H9 (cell line): Measurements from ENCODE around the gene SELPLG. TPM values are rescaled to one million over a fixed set of nuclear protein-coding genes. Genes with fewer than 3 reads are reported as not detected.
A peak's percentile ranks its signal among the peaks of the same experiment; 100 is the strongest.

Source experiments
- DNase-seq: peaks from one replicate; pipeline ENCODE4 v3.0.0-alpha.2; 2017
- H2AFZ ChIP-seq: one replicate; pipeline ENCODE4 v1.6.1; 2013; ENCODE audit warnings: mild to moderate bottlenecking, low read length, control low read depth, moderate library complexity
- H2AK5ac ChIP-seq: 2 replicates; pipeline ENCODE4 v1.6.1; 2013; ENCODE audit warnings: low read length, control low read depth, mixed read lengths; ENCODE audit not compliant: insufficient read length
- H2BK120ac ChIP-seq: one replicate; pipeline ENCODE4 v1.6.1; 2013; ENCODE audit warnings: low read depth, mild to moderate bottlenecking, low read length, control low read depth, inconsistent platforms; ENCODE audit not compliant: poor library complexity, severe bottlenecking
- H2BK12ac ChIP-seq: 2 replicates; pipeline ENCODE4 v1.6.1; 2013; ENCODE audit warnings: low read length, control low read depth, mixed read lengths, low read depth; ENCODE audit not compliant: insufficient read length
- H2BK15ac ChIP-seq: 2 replicates; pipeline ENCODE4 v1.6.1; 2013; ENCODE audit warnings: low read depth, low read length, control low read depth
- H2BK20ac ChIP-seq: one replicate; pipeline ENCODE4 v1.6.1; 2013; ENCODE audit warnings: low read depth, mild to moderate bottlenecking, low read length, control low read depth, inconsistent platforms; ENCODE audit not compliant: poor library complexity, severe bottlenecking
- H2BK5ac ChIP-seq: 2 replicates; pipeline ENCODE4 v1.6.1; 2013; ENCODE audit warnings: low read length, control low read depth, mixed read lengths; ENCODE audit not compliant: insufficient read length
- H3K14ac ChIP-seq: 2 replicates; pipeline ENCODE4 v1.6.1; 2013; ENCODE audit warnings: low read length, control low read depth; ENCODE audit not compliant: insufficient read depth
- H3K18ac ChIP-seq: 2 replicates; pipeline ENCODE4 v1.6.1; 2013; ENCODE audit warnings: low read depth, mild to moderate bottlenecking, mixed read lengths, low read length, control low read depth; ENCODE audit not compliant: insufficient read length
- H3K23ac ChIP-seq: 2 replicates; pipeline ENCODE4 v1.6.1; 2013; ENCODE audit warnings: low read length, control low read depth, mixed read lengths, low read depth; ENCODE audit not compliant: insufficient read length
- H3K23me2 ChIP-seq: 2 replicates; pipeline ENCODE4 v1.6.1; 2013; ENCODE audit warnings: low read depth, mild to moderate bottlenecking, mixed read lengths, low read length, control low read depth; ENCODE audit not compliant: insufficient read length, poor library complexity, severe bottlenecking
- H3K27ac ChIP-seq: 2 replicates; pipeline ENCODE4 v1.5.1; 2013; ENCODE audit warnings: low read length, control low read depth, mixed read lengths, low read depth; ENCODE audit not compliant: insufficient read length
- H3K27me3 ChIP-seq: 2 replicates; pipeline ENCODE4 v1.6.1; 2013; ENCODE audit warnings: low read length, control low read depth, inconsistent platforms; ENCODE audit not compliant: insufficient read depth
- H3K4ac ChIP-seq: 2 replicates; pipeline ENCODE4 v1.6.1; 2013; ENCODE audit warnings: low read depth, mild to moderate bottlenecking, control low read depth, inconsistent platforms, low read length, moderate library complexity
- H3K4me1 ChIP-seq: 2 replicates; pipeline ENCODE4 v1.6.1; 2013; ENCODE audit warnings: low read length, control low read depth, inconsistent platforms; ENCODE audit not compliant: insufficient read depth
- H3K4me2 ChIP-seq: 2 replicates; pipeline ENCODE4 v1.6.1; 2013; ENCODE audit warnings: low read length, control low read depth, mixed read lengths; ENCODE audit not compliant: insufficient read length, insufficient read depth
- H3K56ac ChIP-seq: 2 replicates; pipeline ENCODE4 v1.6.1; 2013; ENCODE audit warnings: low read depth, mild to moderate bottlenecking, mixed read lengths, low read length, control low read depth; ENCODE audit not compliant: insufficient read length
- H3K79me1 ChIP-seq: 2 replicates; pipeline ENCODE4 v1.6.1; 2013; ENCODE audit warnings: low read depth, mild to moderate bottlenecking, moderate library complexity, low read length, control low read depth, inconsistent platforms; ENCODE audit not compliant: insufficient read depth, poor library complexity, severe bottlenecking
- H3K79me2 ChIP-seq: 2 replicates; pipeline ENCODE4 v1.6.1; 2013; ENCODE audit warnings: low read length, control low read depth, inconsistent platforms; ENCODE audit not compliant: insufficient read depth
- H3K9ac ChIP-seq: 2 replicates; pipeline ENCODE4 v1.6.1; 2013; ENCODE audit warnings: low read length, control low read depth, mixed read lengths; ENCODE audit not compliant: insufficient read length; ENCODE audit errors: extremely low read depth
- H3K9me3 ChIP-seq: one replicate; pipeline ENCODE4 v1.6.1; 2013; ENCODE audit warnings: low read depth, low read length, inconsistent platforms; ENCODE audit not compliant: control insufficient read depth
- H3T11ph ChIP-seq: one replicate; pipeline ENCODE4 v1.6.1; 2013; ENCODE audit warnings: mild to moderate bottlenecking, low read length, control low read depth, inconsistent platforms
- H4K20me1 ChIP-seq: one replicate; pipeline ENCODE4 v1.6.1; 2013; ENCODE audit not compliant: control insufficient read depth, insufficient read length, insufficient read depth
- H4K5ac ChIP-seq: 2 replicates; pipeline ENCODE4 v1.6.1; 2013; ENCODE audit warnings: low read depth, mild to moderate bottlenecking, mixed read lengths, low read length, control low read depth; ENCODE audit not compliant: insufficient read length
- H4K8ac ChIP-seq: replicated peaks from 2 replicates; pipeline ENCODE4 v1.6.1; 2013; ENCODE audit warnings: low read length, control low read depth, mixed read lengths, low read depth; ENCODE audit not compliant: insufficient read length
- H4K91ac ChIP-seq: 2 replicates; pipeline ENCODE4 v1.6.1; 2013; ENCODE audit warnings: low read depth, mild to moderate bottlenecking, moderate library complexity, mixed read lengths, low read length, control low read depth; ENCODE audit not compliant: insufficient read length
- H3K27ac Mint-ChIP-seq, 3 experiments: 2 replicates in 2 of 3; 3 replicates in 1 of 3; pipeline ENCODE4 v1.8.0; 2020 to 2021; ENCODE audit warnings: mixed read lengths in 3 of 3, mild to moderate bottlenecking in 1 of 3, moderate library complexity in 1 of 3
- H3K27me3 Mint-ChIP-seq: 2 replicates; pipeline ENCODE4 v1.8.0; 2021; ENCODE audit warnings: low read depth, mild to moderate bottlenecking, moderate library complexity, mixed read lengths
- H3K36me3 Mint-ChIP-seq, 3 experiments: 2 replicates in 2 of 3; 3 replicates in 1 of 3; pipeline ENCODE4 v1.8.0; 2020 to 2021; ENCODE audit warnings: low read depth in 3 of 3, mixed read lengths in 3 of 3; ENCODE audit not compliant: insufficient read depth in 1 of 3
- H3K4me1 Mint-ChIP-seq, 2 experiments: 2 replicates each; pipeline ENCODE4 v1.8.0; 2020; ENCODE audit warnings: mixed read lengths in 2 of 2
- H3K4me3 Mint-ChIP-seq, 2 experiments: 2 replicates in 1 of 2; 3 replicates in 1 of 2; pipeline ENCODE4 v1.8.0; 2020 to 2021; ENCODE audit warnings: mild to moderate bottlenecking in 2 of 2, mixed read lengths in 2 of 2, moderate library complexity in 1 of 2
- H3K9me3 Mint-ChIP-seq, 2 experiments: 2 replicates in 1 of 2; 3 replicates in 1 of 2; pipeline ENCODE4 v1.8.0; 2020; ENCODE audit warnings: mild to moderate bottlenecking in 2 of 2, mixed read lengths in 2 of 2, moderate library complexity in 1 of 2
- CTCF ChIP-seq: fragments of 200-600 bp; sonication (generic); conservative IDR thresholded peaks from 3 replicates; pipeline ENCODE4 v1.8.0; 2021; ENCODE audit warnings: antibody characterized with exemption, mild to moderate bottlenecking
- WGBS: extraction: QIAGEN DNeasy Blood & Tissue Kit; methylation state at CpG from one replicate; pipeline ENCODE4 v1.1.7; 2013; ENCODE audit warnings: missing lambda C conversion rate, low lambda C conversion rate, mixed read lengths; ENCODE audit not compliant: insufficient read length; ENCODE audit errors: extremely low coverage; 5-methylcytosine and 5-hydroxymethylcytosine counted together
- total RNA-seq: library from RNA; stranded (reverse); gene quantifications from 2 replicates; pipeline ENCODE4 v1.2.1, GENCODE V29; 2021

SELPLG gene
- total RNA-seq, 1 experiment from 2014 or later = 0.15 TPM

- no peaks in the 10 kb centered on the region for H3K4me1 ChIP-seq
- no peak for TF ChIP-seq CTCF
Observed at GRCh38 chr12:108589028-108589839, 44.5 kb downstream of the SELPLG start.

More at GRCh38 chr12:108589028-108589839, 44.5 kb downstream of the SELPLG start:
- no peak overlapping the region for H2AFZ ChIP-seq
- H3K4me1 Mint-ChIP-seq = peaks cover 12 to 27% of the 10 kb centered on the region in 2 experiments
- H2BK12ac ChIP-seq = no peak overlapping the region
- H3K4me2 ChIP-seq = no peak overlapping the region
- H3K23ac ChIP-seq = no peak overlapping the region
- no peak overlapping the region for H3K4ac ChIP-seq
- no peaks in the 10 kb centered on the region for H3K79me1 ChIP-seq
- WGBS = no CpG with 5 or more reads among the region's 15 CpGs
- H3T11ph ChIP-seq = no peak overlapping the region
- no peak overlapping the region for H2BK15ac ChIP-seq
- peak overlapping the region; percentile 53 to 82 (median 79); a peak in 5 of 7 replicates for H3K27ac Mint-ChIP-seq
- no peak for DNase-seq
- no peak overlapping the region for H3K9ac ChIP-seq
- H2AK5ac ChIP-seq = no peak overlapping the region
- no peak overlapping the region for H3K18ac ChIP-seq
- H3K9me3 Mint-ChIP-seq = no peaks in the 10 kb centered on the region
- H3K9me3 ChIP-seq = no peaks in the 10 kb centered on the region
- H4K8ac ChIP-seq = no peak overlapping the region
- no peaks in the 10 kb centered on the region for H3K27me3 Mint-ChIP-seq
- H3K79me2 ChIP-seq = no peaks in the 10 kb centered on the region
- no peak overlapping the region for H4K91ac ChIP-seq
- no peak overlapping the region for H2BK20ac ChIP-seq
- H3K27ac ChIP-seq = no peak overlapping the region
- H3K14ac ChIP-seq = peak overlapping the region; percentile 67; the same call in 1 of the 2 replicates
- H3K23me2 ChIP-seq = no peaks in the 10 kb centered on the region
- no peak overlapping the region for H2BK5ac ChIP-seq
- H3K56ac ChIP-seq = no peak overlapping the region
- H3K27me3 ChIP-seq = no peaks in the 10 kb centered on the region
- H3K36me3 Mint-ChIP-seq = no peaks in the 10 kb centered on the region
- H3K4me3 Mint-ChIP-seq = peak overlapping the region in 1 of 2 experiments; percentile 40; a peak in 1 of 5 replicates
- no peaks in the 10 kb centered on the region for H4K20me1 ChIP-seq
- no peak overlapping the region for H4K5ac ChIP-seq
- no peak overlapping the region for H2BK120ac ChIP-seq
